GM23338 (cell line): ENCODE measurements around the gene CCDC124. TPM values are rescaled to one million over a fixed set of nuclear protein-coding genes. Genes with fewer than 3 reads are reported as not detected.

ENCODE experiments used
- ATAC-seq: fragments of 200-7000 bp; cut with Tn5 transposase; 3 replicates; pipeline ENCODE4 v1.9.1; 2020
- DNase-seq: peaks from one replicate; pipeline ENCODE4 v3.0.0-alpha.2; 2015; ENCODE audit warnings: low spot score
- H2AFZ ChIP-seq: fragments of 200-600 bp; sonication (generic); 2 replicates; pipeline ENCODE4 v1.8.0; 2016; ENCODE audit warnings: antibody characterized with exemption, mild to moderate bottlenecking, moderate library complexity
- H3F3A ChIP-seq: fragments of 200-600 bp; sonication (generic); replicated peaks from 2 replicates; pipeline ENCODE4 v1.8.0; 2017; ENCODE audit warnings: antibody characterized with exemption, mixed run types, low read depth
- H3K27ac ChIP-seq: fragments of 200-600 bp; sonication (generic); 2 replicates; pipeline ENCODE4 v1.6.1; 2016; ENCODE audit warnings: low read depth
- H3K27me3 ChIP-seq: fragments of 200-600 bp; sonication (generic); 2 replicates; pipeline ENCODE4 v1.8.0; 2016; ENCODE audit warnings: mild to moderate bottlenecking, mixed run types, moderate library complexity; ENCODE audit not compliant: insufficient read depth
- H3K36me3 ChIP-seq: fragments of 200-600 bp; sonication (generic); 2 replicates; pipeline ENCODE4 v1.8.0; 2016; ENCODE audit warnings: mild to moderate bottlenecking; ENCODE audit not compliant: insufficient read depth
- H3K4me1 ChIP-seq: fragments of 200-600 bp; sonication (generic); 2 replicates; pipeline ENCODE4 v1.8.0; 2016; ENCODE audit warnings: mild to moderate bottlenecking, moderate library complexity; ENCODE audit not compliant: insufficient read depth
- H3K4me2 ChIP-seq: fragments of 200-600 bp; sonication (generic); 2 replicates; pipeline ENCODE4 v1.7.1; 2017; ENCODE audit warnings: mixed run types
- H3K4me3 ChIP-seq: fragments of 200-600 bp; sonication (generic); 2 replicates; pipeline ENCODE4 v1.6.1; 2016; ENCODE audit warnings: mixed run types
- H3K79me2 ChIP-seq: fragments of 200-600 bp; sonication (generic); replicated peaks from 2 replicates; pipeline ENCODE4 v1.8.0; 2017; ENCODE audit warnings: mild to moderate bottlenecking; ENCODE audit not compliant: insufficient read depth
- H3K9me2 ChIP-seq: fragments of 200-600 bp; sonication (generic); 2 replicates; pipeline ENCODE4 v1.8.0; 2017; ENCODE audit not compliant: insufficient read depth
- H4K20me1 ChIP-seq: fragments of 200-600 bp; sonication (generic); replicated peaks from 2 replicates; pipeline ENCODE4 v1.8.0; 2017; ENCODE audit warnings: mild to moderate bottlenecking; ENCODE audit not compliant: insufficient read depth
- H3K27ac Mint-ChIP-seq: 2 replicates; pipeline ENCODE4 v1.8.0; 2020; ENCODE audit warnings: inconsistent platforms, mild to moderate bottlenecking, moderate library complexity, mixed read lengths
- H3K27me3 Mint-ChIP-seq: 3 replicates; pipeline ENCODE4 v1.8.0; 2022; ENCODE audit warnings: low read depth, mild to moderate bottlenecking, moderate library complexity, mixed read lengths, inconsistent platforms; ENCODE audit not compliant: insufficient read depth, poor library complexity
- H3K36me3 Mint-ChIP-seq: 3 replicates; pipeline ENCODE4 v1.8.0; 2021; ENCODE audit warnings: low read depth, mild to moderate bottlenecking, inconsistent platforms, moderate library complexity, mixed read lengths
- H3K4me1 Mint-ChIP-seq: 3 replicates; pipeline ENCODE4 v1.8.0; 2020; ENCODE audit warnings: mild to moderate bottlenecking, inconsistent platforms, mixed read lengths
- H3K4me3 Mint-ChIP-seq: 3 replicates; pipeline ENCODE4 v1.8.0; 2021; ENCODE audit warnings: moderate library complexity, mild to moderate bottlenecking, inconsistent platforms, mixed read lengths
- H3K9me3 Mint-ChIP-seq: 3 replicates; pipeline ENCODE4 v1.8.0; 2020; ENCODE audit warnings: moderate library complexity, mild to moderate bottlenecking, inconsistent platforms, mixed read lengths
- CREB1 ChIP-seq: fragments of 250-450 bp; sonication (Bioruptor Pico); IDR thresholded peaks from 2 replicates; pipeline ENCODE4 v1.5.0; 2020; ENCODE audit warnings: low read depth, mild to moderate bottlenecking, moderate library complexity
- ETS1 ChIP-seq: IDR thresholded peaks from 2 replicates; pipeline ENCODE4 v1.6.1; 2016; ENCODE audit warnings: antibody characterized with exemption
- EZH2 ChIP-seq: fragments of 200-600 bp; sonication (generic); IDR thresholded peaks from one replicate; pipeline ENCODE4 v1.8.0; 2017; ENCODE audit warnings: antibody characterized with exemption, mild to moderate bottlenecking, low read depth; ENCODE audit not compliant: unreplicated experiment
- JUNB ChIP-seq: IDR thresholded peaks from one replicate; pipeline ENCODE4 v1.6.1; 2016; ENCODE audit warnings: antibody characterized with exemption; ENCODE audit not compliant: unreplicated experiment
- NANOG ChIP-seq: IDR thresholded peaks from 2 replicates; pipeline ENCODE4 v1.6.1; 2016; ENCODE audit warnings: antibody characterized with exemption, borderline replicate concordance
- POLR2AphosphoS5 ChIP-seq: IDR thresholded peaks from 2 replicates; pipeline ENCODE4 v1.6.1; 2016; ENCODE audit warnings: antibody characterized with exemption, low read depth
- ZNF114 ChIP-seq: fragments of 250-450 bp; sonication (Bioruptor Pico); IDR thresholded peaks from 2 replicates; pipeline ENCODE4 v1.5.0; 2020; ENCODE audit warnings: mild to moderate bottlenecking, moderate library complexity
- ZNF331 ChIP-seq: fragments of 250-450 bp; sonication (Bioruptor Pico); IDR thresholded peaks from 2 replicates; pipeline ENCODE4 v1.5.0; 2020; ENCODE audit warnings: low read depth, mild to moderate bottlenecking, moderate library complexity
- ZNF462 ChIP-seq: fragments of 250-450 bp; sonication (Bioruptor Pico); IDR thresholded peaks from 2 replicates; pipeline ENCODE4 v1.5.0; 2020; ENCODE audit warnings: mild to moderate bottlenecking, moderate library complexity
- polyA plus RNA-seq: library from polyadenylated mRNA; unstranded; fragments of >200 nt; fragmentation: Nextera tagmentation; extraction: Ambion mirVana; gene quantifications from 2 replicates; pipeline ENCODE4 v1.2.1, GENCODE V29; 2016
- total RNA-seq: library from RNA; depleted of rRNA; stranded (reverse); fragments of >200 nt; shearing (Covaris generic); gene quantifications from 2 replicates; pipeline ENCODE4 v1.2.3, GENCODE V29; 2014
- TF ChIP-seq, protein P1 (sequence below), 2 experiments: fragments of 200-600 bp in 1 of 2; sonication (generic) in 1 of 2; conservative IDR thresholded peaks; 2 replicates each; pipeline versions ENCODE4 v1.5.1 to v1.6.1; 2016 to 2017; ENCODE audit warnings: antibody characterized with exemption in 2 of 2, low read depth in 2 of 2, mild to moderate bottlenecking in 2 of 2, moderate library complexity in 1 of 2
- TF ChIP-seq, protein P2 (sequence below): IDR thresholded peaks from one replicate; pipeline ENCODE4 v1.6.1; 2018; ENCODE audit warnings: antibody characterized with exemption; ENCODE audit not compliant: unreplicated experiment

CCDC124 gene
- total and polyA plus RNA-seq, 2 experiments from 2014 or later, result 56.0 to 182 TPM

DNA sequence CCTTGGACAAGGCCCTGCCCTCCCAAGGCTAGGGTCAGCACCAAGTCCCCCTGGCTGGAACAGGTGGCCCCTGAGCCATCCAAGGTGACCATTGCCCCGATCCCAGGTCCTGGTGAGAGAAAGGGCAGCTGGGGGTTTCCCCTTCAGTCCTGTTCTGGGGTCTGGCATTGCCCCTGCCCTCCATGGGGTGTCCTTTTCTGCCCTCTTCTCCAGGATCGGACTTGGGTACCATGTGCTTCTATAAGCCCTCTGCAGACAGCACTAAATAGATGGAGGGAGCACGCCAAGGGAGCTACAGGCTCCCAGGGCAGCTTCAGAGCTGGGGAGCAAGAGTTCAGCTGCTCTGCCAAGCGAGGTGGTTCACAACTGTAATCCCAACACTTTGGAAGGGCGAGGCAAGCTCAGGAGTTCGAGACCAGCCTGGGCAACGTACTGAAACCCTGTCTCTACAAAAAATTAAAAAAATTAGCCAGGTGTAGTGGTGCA lies 20.5 kb downstream of the CCDC124 start:
- Histone ChIP-seq H3K27me3 (peaks cover 60% of the 10 kb centered on the region), H3K9me2 (no peaks in the 10 kb centered on the region), H3K4me1 (peaks cover 28% of the 10 kb centered on the region; the same call in 1 of the 2 replicates), H3K79me2 (no peaks in the 10 kb centered on the region), H4K20me1 (no peaks in the 10 kb centered on the region), H3K4me2 (peak overlapping the region; percentile 94), H3K4me3 (peak overlapping the region; percentile 72), H3K27ac (no peak overlapping the region), H3F3A (peaks cover 22% of the 10 kb centered on the region), H2AFZ (no peak overlapping the region), H3K36me3 (no peaks in the 10 kb centered on the region)
- DNase-seq (no peak), ATAC-seq (no peak)
- Mint-ChIP-seq H3K9me3 (no peaks in the 10 kb centered on the region), H3K27ac (no peak overlapping the region), H3K4me3 (peak overlapping the region; percentile 67), H3K4me1 (peaks cover 27% of the 10 kb centered on the region), H3K27me3 (peaks cover 62% of the 10 kb centered on the region), H3K36me3 (no peaks in the 10 kb centered on the region)
- TF ChIP-seq, protein P1, sequence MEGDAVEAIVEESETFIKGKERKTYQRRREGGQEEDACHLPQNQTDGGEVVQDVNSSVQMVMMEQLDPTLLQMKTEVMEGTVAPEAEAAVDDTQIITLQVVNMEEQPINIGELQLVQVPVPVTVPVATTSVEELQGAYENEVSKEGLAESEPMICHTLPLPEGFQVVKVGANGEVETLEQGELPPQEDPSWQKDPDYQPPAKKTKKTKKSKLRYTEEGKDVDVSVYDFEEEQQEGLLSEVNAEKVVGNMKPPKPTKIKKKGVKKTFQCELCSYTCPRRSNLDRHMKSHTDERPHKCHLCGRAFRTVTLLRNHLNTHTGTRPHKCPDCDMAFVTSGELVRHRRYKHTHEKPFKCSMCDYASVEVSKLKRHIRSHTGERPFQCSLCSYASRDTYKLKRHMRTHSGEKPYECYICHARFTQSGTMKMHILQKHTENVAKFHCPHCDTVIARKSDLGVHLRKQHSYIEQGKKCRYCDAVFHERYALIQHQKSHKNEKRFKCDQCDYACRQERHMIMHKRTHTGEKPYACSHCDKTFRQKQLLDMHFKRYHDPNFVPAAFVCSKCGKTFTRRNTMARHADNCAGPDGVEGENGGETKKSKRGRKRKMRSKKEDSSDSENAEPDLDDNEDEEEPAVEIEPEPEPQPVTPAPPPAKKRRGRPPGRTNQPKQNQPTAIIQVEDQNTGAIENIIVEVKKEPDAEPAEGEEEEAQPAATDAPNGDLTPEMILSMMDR (conservative IDR thresholded peaks at IDR 0.05; ENCODE audit: low read depth in 2 of 2), result no peak
- no peak for TF ChIP-seq POLR2AphosphoS5
- TF ChIP-seq ETS1, result no peak
- no peak for TF ChIP-seq NANOG
- TF ChIP-seq CREB1 (CRISPR knock-in tag), result no peak
- no peak for TF ChIP-seq EZH2
- no peak for TF ChIP-seq JUNB
- TF ChIP-seq ZNF462 (CRISPR knock-in tag), result no peak
- TF ChIP-seq ZNF114, result no peak
- no peak for TF ChIP-seq ZNF331
- TF ChIP-seq, protein P2, sequence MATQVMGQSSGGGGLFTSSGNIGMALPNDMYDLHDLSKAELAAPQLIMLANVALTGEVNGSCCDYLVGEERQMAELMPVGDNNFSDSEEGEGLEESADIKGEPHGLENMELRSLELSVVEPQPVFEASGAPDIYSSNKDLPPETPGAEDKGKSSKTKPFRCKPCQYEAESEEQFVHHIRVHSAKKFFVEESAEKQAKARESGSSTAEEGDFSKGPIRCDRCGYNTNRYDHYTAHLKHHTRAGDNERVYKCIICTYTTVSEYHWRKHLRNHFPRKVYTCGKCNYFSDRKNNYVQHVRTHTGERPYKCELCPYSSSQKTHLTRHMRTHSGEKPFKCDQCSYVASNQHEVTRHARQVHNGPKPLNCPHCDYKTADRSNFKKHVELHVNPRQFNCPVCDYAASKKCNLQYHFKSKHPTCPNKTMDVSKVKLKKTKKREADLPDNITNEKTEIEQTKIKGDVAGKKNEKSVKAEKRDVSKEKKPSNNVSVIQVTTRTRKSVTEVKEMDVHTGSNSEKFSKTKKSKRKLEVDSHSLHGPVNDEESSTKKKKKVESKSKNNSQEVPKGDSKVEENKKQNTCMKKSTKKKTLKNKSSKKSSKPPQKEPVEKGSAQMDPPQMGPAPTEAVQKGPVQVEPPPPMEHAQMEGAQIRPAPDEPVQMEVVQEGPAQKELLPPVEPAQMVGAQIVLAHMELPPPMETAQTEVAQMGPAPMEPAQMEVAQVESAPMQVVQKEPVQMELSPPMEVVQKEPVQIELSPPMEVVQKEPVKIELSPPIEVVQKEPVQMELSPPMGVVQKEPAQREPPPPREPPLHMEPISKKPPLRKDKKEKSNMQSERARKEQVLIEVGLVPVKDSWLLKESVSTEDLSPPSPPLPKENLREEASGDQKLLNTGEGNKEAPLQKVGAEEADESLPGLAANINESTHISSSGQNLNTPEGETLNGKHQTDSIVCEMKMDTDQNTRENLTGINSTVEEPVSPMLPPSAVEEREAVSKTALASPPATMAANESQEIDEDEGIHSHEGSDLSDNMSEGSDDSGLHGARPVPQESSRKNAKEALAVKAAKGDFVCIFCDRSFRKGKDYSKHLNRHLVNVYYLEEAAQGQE, result no peak
